ENCODE results near the gene CTSD.

Gene CTSD

GRCh38 chr11:1755692-1756561, 7.8 kb downstream of the CTSD start:
- H3K9me3 ChIP-seq (ENCODE audit: control insufficient read depth, low read length) = no peaks in the 10 kb centered on the region
- H3K36me3 ChIP-seq (ENCODE audit: control insufficient read depth, insufficient read depth, low read length) = peaks cover 19% of the 10 kb centered on the region
- H3K27me3 ChIP-seq (ENCODE audit: control insufficient read depth, insufficient read depth, low read length) = no peaks in the 10 kb centered on the region
- peaks cover 40% of the 10 kb centered on the region for H3K4me1 ChIP-seq (ENCODE audit: control insufficient read depth, insufficient read depth, low read length)
- no peak overlapping the region for H3K4me3 ChIP-seq (ENCODE audit: low read length)
- H3K9ac ChIP-seq (ENCODE audit: low read length) = no peak overlapping the region

- no peak overlapping the region for H3K9ac ChIP-seq (ENCODE audit: low read length)
- H3K27me3 ChIP-seq (ENCODE audit: control insufficient read depth, insufficient read depth, low read length) = peaks cover 3% of the 10 kb centered on the region
- H3K4me3 ChIP-seq (ENCODE audit: low read length) = no peak overlapping the region
- H3K36me3 ChIP-seq (ENCODE audit: control insufficient read depth, insufficient read depth, low read length) = peaks cover 14% of the 10 kb centered on the region
- no peaks in the 10 kb centered on the region for H3K9me3 ChIP-seq (ENCODE audit: control insufficient read depth, low read length)
- peaks cover 40% of the 10 kb centered on the region for H3K4me1 ChIP-seq (ENCODE audit: control insufficient read depth, insufficient read depth, low read length)
These were observed 8.4 kb downstream of the CTSD start for GRCh38 chr11:1755344-1755691.

GRCh38 chr11:1754376-1755150, 9.2 kb downstream of the CTSD start:
- H3K9me3 ChIP-seq (ENCODE audit: control insufficient read depth, low read length) = no peaks in the 10 kb centered on the region
- peaks cover 39% of the 10 kb centered on the region for H3K4me1 ChIP-seq (ENCODE audit: control insufficient read depth, insufficient read depth, low read length)
- H3K9ac ChIP-seq (ENCODE audit: low read length) = no peak overlapping the region
- H3K27me3 ChIP-seq (ENCODE audit: control insufficient read depth, insufficient read depth, low read length) = peaks cover 11% of the 10 kb centered on the region
- no peak overlapping the region for H3K4me3 ChIP-seq (ENCODE audit: low read length)
- peaks cover 9% of the 10 kb centered on the region for H3K36me3 ChIP-seq (ENCODE audit: control insufficient read depth, insufficient read depth, low read length)

GRCh38 chr11:1753929-1754305, 9.8 kb downstream of the CTSD start:
- no peak overlapping the region for H3K4me3 ChIP-seq (ENCODE audit: low read length)
- H3K9ac ChIP-seq (ENCODE audit: low read length) = no peak overlapping the region
- H3K9me3 ChIP-seq (ENCODE audit: control insufficient read depth, low read length) = no peaks in the 10 kb centered on the region
- peaks cover 16% of the 10 kb centered on the region for H3K27me3 ChIP-seq (ENCODE audit: control insufficient read depth, insufficient read depth, low read length)
- H3K4me1 ChIP-seq (ENCODE audit: control insufficient read depth, insufficient read depth, low read length) = peaks cover 38% of the 10 kb centered on the region
- H3K36me3 ChIP-seq (ENCODE audit: control insufficient read depth, insufficient read depth, low read length) = peaks cover 9% of the 10 kb centered on the region

GRCh38 chr11:1753229-1753928, 10.3 kb downstream of the CTSD start:
- Histone ChIP-seq H3K9ac (ENCODE audit: low read length) (no peak overlapping the region), H3K4me1 (ENCODE audit: control insufficient read depth, insufficient read depth, low read length) (peaks cover 34% of the 10 kb centered on the region), H3K36me3 (ENCODE audit: control insufficient read depth, insufficient read depth, low read length) (peaks cover 9% of the 10 kb centered on the region)

GRCh38 chr11:1752907-1753228, 10.9 kb downstream of the CTSD start:
- H3K4me3 ChIP-seq (ENCODE audit: low read length) = no peak overlapping the region
- H3K36me3 ChIP-seq (ENCODE audit: control insufficient read depth, insufficient read depth, low read length) = peaks cover 9% of the 10 kb centered on the region
- peaks cover 34% of the 10 kb centered on the region for H3K4me1 ChIP-seq (ENCODE audit: control insufficient read depth, insufficient read depth, low read length)
- peaks cover 27% of the 10 kb centered on the region for H3K27me3 ChIP-seq (ENCODE audit: control insufficient read depth, insufficient read depth, low read length)
- H3K9ac ChIP-seq (ENCODE audit: low read length) = no peak overlapping the region
- no peaks in the 10 kb centered on the region for H3K9me3 ChIP-seq (ENCODE audit: control insufficient read depth, low read length)

More at GRCh38 chr11:1753229-1753928, 10.3 kb downstream of the CTSD start:
- Histone ChIP-seq H3K27me3 (ENCODE audit: control insufficient read depth, insufficient read depth, low read length) (peaks cover 22% of the 10 kb centered on the region), H3K9me3 (ENCODE audit: control insufficient read depth, low read length) (no peaks in the 10 kb centered on the region), H3K4me3 (ENCODE audit: low read length) (no peak overlapping the region)

- Histone ChIP-seq H3K36me3 (ENCODE audit: control insufficient read depth, insufficient read depth, low read length) (peaks cover 9% of the 10 kb centered on the region), H3K9me3 (ENCODE audit: control insufficient read depth, low read length) (no peaks in the 10 kb centered on the region), H3K4me3 (ENCODE audit: low read length) (no peak overlapping the region), H3K27me3 (ENCODE audit: control insufficient read depth, insufficient read depth, low read length) (peaks cover 31% of the 10 kb centered on the region), H3K9ac (ENCODE audit: low read length) (no peak overlapping the region), H3K4me1 (ENCODE audit: control insufficient read depth, insufficient read depth, low read length) (peaks cover 31% of the 10 kb centered on the region)
These were observed 11.5 kb downstream of the CTSD start for GRCh38 chr11:1751999-1752906.

- Histone ChIP-seq H3K9me3 (ENCODE audit: control insufficient read depth, low read length) (no peaks in the 10 kb centered on the region), H3K4me1 (ENCODE audit: control insufficient read depth, insufficient read depth, low read length) (peaks cover 27% of the 10 kb centered on the region), H3K4me3 (ENCODE audit: low read length) (no peak overlapping the region), H3K9ac (ENCODE audit: low read length) (no peak overlapping the region), H3K36me3 (ENCODE audit: control insufficient read depth, insufficient read depth, low read length) (peaks cover 9% of the 10 kb centered on the region), H3K27me3 (ENCODE audit: control insufficient read depth, insufficient read depth, low read length) (peaks cover 31% of the 10 kb centered on the region)
These were observed 12.2 kb downstream of the CTSD start for GRCh38 chr11:1751531-1751921.

- no peaks in the 10 kb centered on the region for H3K9me3 ChIP-seq (ENCODE audit: control insufficient read depth, low read length)
- H3K36me3 ChIP-seq (ENCODE audit: control insufficient read depth, insufficient read depth, low read length) = peaks cover 9% of the 10 kb centered on the region
- no peak overlapping the region for H3K9ac ChIP-seq (ENCODE audit: low read length)
- no peak overlapping the region for H3K4me3 ChIP-seq (ENCODE audit: low read length)
- H3K27me3 ChIP-seq (ENCODE audit: control insufficient read depth, insufficient read depth, low read length) = peaks cover 31% of the 10 kb centered on the region
- peaks cover 23% of the 10 kb centered on the region for H3K4me1 ChIP-seq (ENCODE audit: control insufficient read depth, insufficient read depth, low read length)
These were observed 12.7 kb downstream of the CTSD start for GRCh38 chr11:1750840-1751530.

GRCh38 chr11:1750481-1750839, 13.3 kb downstream of the CTSD start, which contains the start of gene IFITM10:
IFITM10 (minus strand) TSS chr11:1750595; CDS start chr11:1750442, 153 bp downstream.
- H3K4me3 ChIP-seq (ENCODE audit: low read length) = no peak within 1 kb of the TSS
- no peak within 1 kb of the TSS for H3K9ac ChIP-seq (ENCODE audit: low read length)
- peaks cover 21% of the 10 kb centered on the region for H3K4me1 ChIP-seq (ENCODE audit: control insufficient read depth, insufficient read depth, low read length)
- peaks cover 9% of the 10 kb centered on the region for H3K36me3 ChIP-seq (ENCODE audit: control insufficient read depth, insufficient read depth, low read length)
- peaks cover 31% of the 10 kb centered on the region for H3K27me3 ChIP-seq (ENCODE audit: control insufficient read depth, insufficient read depth, low read length)
- H3K9me3 ChIP-seq (ENCODE audit: control insufficient read depth, low read length) = no peaks in the 10 kb centered on the region

All from mucosa of stomach (tissue), 1 donor.